Heart left ventricle (tissue), 16 donors: ENCODE data around the gene TEP1. TPM values are rescaled to one million over a fixed set of nuclear protein-coding genes. Genes with fewer than 3 reads are reported as not detected.

Experiments
- ATAC-seq, 4 donors: fragments of 200-7000 bp; cut with Tn5 transposase; one replicate each; pipeline ENCODE4 v1.9.1; 2020 to 2022; ENCODE audit warnings: moderate library complexity in 4 of 4, mild to moderate bottlenecking in 3 of 4, moderate number of reproducible peaks in 1 of 4
- DNase-seq, 5 donors: peaks; one replicate each; pipeline ENCODE4 v3.0.0-alpha.2; 2020
- H3K27ac ChIP-seq, 12 donors: fragments of 200-600 bp; sonication (generic) in 4 of 12; one replicate each; pipeline versions ENCODE4 v1.5.0 to v1.8.0; 2016 to 2022; ENCODE audit warnings: mild to moderate bottlenecking in 2 of 12
- H3K27me3 ChIP-seq, 9 donors: fragments of 200-600 bp; sonication (generic) in 2 of 9; one replicate each; pipeline versions ENCODE4 v1.5.1 to v1.8.0; 2016 to 2022; ENCODE audit warnings: mild to moderate bottlenecking in 3 of 9
- H3K36me3 ChIP-seq, 9 donors: fragments of 200-600 bp; sonication (generic) in 2 of 9; one replicate each; pipeline versions ENCODE4 v1.5.0 to v1.8.0; 2018 to 2022; ENCODE audit warnings: mild to moderate bottlenecking in 2 of 9
- H3K4me1 ChIP-seq, 12 donors: fragments of 200-600 bp; sonication (generic) in 4 of 12; one replicate each; pipeline versions ENCODE4 v1.5.0 to v1.8.0; 2016 to 2022; ENCODE audit warnings: mild to moderate bottlenecking in 3 of 12
- H3K4me3 ChIP-seq, 12 donors: fragments of 200-600 bp; sonication (generic) in 4 of 12; one replicate each; pipeline versions ENCODE4 v1.5.0 to v1.8.0; 2017 to 2022; ENCODE audit warnings: mild to moderate bottlenecking in 9 of 12, moderate library complexity in 4 of 12
- H3K9me3 ChIP-seq, 12 donors: fragments of 200-600 bp; sonication (generic) in 4 of 12; one replicate each; pipeline versions ENCODE4 v1.5.0 to v1.8.0; 2016 to 2022; ENCODE audit warnings: mild to moderate bottlenecking in 1 of 12
- POLR2A ChIP-seq, 2 donors: fragments of 450-650 bp; IDR thresholded peaks; one replicate each; pipeline ENCODE4 v1.6.1; 2017; ENCODE audit warnings: antibody characterized with exemption in 2 of 2, mild to moderate bottlenecking in 2 of 2, moderate library complexity in 2 of 2
- WGBS, 4 donors: extraction: QIAGEN DNeasy Blood & Tissue Kit in 2 of 4; methylation state at CpG; one replicate each; pipeline versions ENCODE4 v1.1.5 to v1.1.7; 2013 to 2018; 5-methylcytosine and 5-hydroxymethylcytosine counted together
- intact Hi-C, 10 donors: fragments of 100-400 bp; cut with DNase I; formaldehyde crosslinking; loops; one replicate each; pipeline versions ENCODE4 v1.11.1 to v1.14.2; 2022
- polyA plus RNA-seq, 2 donors: library from polyadenylated mRNA; stranded (reverse); fragments of 200-250 nt; gene quantifications; one replicate each; pipeline ENCODE4 v1.2.3, GENCODE V29; 2013
- total RNA-seq, 9 donors: library from RNA; depleted of rRNA in 2 of 9; stranded (reverse); fragments of >200 nt in 2 of 9; fragmentation: NEBNext Ultra II Directional in 3 of 9; extraction: Animal tissue kit (Norgen Biotek cat#: 25700) in 3 of 9; gene quantifications; one replicate each; pipeline versions ENCODE4 v1.1.0 to v1.2.4, GENCODE V29; 2016 to 2023
- TF ChIP-seq, protein P1 (sequence below), 12 donors: fragments of 200-600 bp; sonication (generic) in 4 of 12; IDR thresholded peaks; one replicate each; pipeline versions ENCODE4 v1.5.0 to v1.8.0; 2018 to 2022; ENCODE audit warnings: antibody characterized with exemption in 12 of 12, mild to moderate bottlenecking in 5 of 12
- donor health status: ischemic (EF 13 %, LVEDD 7.1; RV severe dilation, severe dysfunction).
- donor health status: healthy with polysubstance abuse.
- donor health status: DM: no; HTN: yes; CAD: no.
- donor health status: DM: no; HTN: no; CAD: no.
- donor health status: ischemic (EF 25% LVEDD 6.9; RV normal size, moderate dysfunction).
- donor health status: ischemic (EF 25% LVEDD 5.7; RV mildly dilated, moderate dysfunction).
- donor health status: healthy.
- donor health status: DM: yes; HTN: yes; CAD: no.
- donor health status: ischemic (EF 35%, LVEDD 5.7; RV mildly dilated, moderate dysfunction).
- donor health status: nonischemic (EF 11% LVEDD 7.7; RV severe dilation, severe dysfunction).
- donor health status: DM: yes; HTN: yes; CAD: no.
- donor health status: PGD.
- donor health status: ischemic (EF 29% LVEDD 5.4; RV normal size, mild dysfunction).
- donor health status: nonischemic (EF 23%, LVEDD 6.1; RV moderate dilation, normal function).

The TEP1 gene
- total and polyA plus RNA-seq, 11 donors = 4.1 to 31.3 (median 9.7) TPM

DNA sequence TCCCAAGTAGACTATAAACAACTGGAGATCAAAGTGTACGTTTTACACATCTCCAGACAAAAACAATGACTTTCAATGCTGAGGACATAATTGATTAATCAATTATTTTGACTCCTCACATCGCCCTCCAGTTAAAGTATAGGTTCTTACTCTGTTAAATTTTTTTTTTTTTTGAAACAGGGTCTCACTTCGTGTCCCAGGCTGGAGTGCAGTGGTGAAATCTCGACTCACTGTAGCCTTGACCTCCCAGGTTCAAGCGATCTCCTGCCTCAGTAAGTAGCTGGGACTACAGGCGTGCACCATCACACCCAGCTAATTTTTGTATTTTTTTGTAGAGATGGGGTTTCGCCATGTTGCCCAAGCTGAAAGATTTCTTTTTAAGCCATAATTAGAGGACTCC is 79.3 kb downstream of the TEP1 start:
- no peaks in the 10 kb centered on the region for H3K27me3 ChIP-seq
- H3K36me3 ChIP-seq = peaks cover 0 to 4% (median 2%) of the 10 kb centered on the region in 9 donors
- H3K27ac ChIP-seq = peak overlapping the region in 9 of 12 donors; percentile 84 to 91 (median 89)
- TF ChIP-seq POLR2A (IDR thresholded peaks at IDR 0.05) = no peak
- TF ChIP-seq, protein P1, sequence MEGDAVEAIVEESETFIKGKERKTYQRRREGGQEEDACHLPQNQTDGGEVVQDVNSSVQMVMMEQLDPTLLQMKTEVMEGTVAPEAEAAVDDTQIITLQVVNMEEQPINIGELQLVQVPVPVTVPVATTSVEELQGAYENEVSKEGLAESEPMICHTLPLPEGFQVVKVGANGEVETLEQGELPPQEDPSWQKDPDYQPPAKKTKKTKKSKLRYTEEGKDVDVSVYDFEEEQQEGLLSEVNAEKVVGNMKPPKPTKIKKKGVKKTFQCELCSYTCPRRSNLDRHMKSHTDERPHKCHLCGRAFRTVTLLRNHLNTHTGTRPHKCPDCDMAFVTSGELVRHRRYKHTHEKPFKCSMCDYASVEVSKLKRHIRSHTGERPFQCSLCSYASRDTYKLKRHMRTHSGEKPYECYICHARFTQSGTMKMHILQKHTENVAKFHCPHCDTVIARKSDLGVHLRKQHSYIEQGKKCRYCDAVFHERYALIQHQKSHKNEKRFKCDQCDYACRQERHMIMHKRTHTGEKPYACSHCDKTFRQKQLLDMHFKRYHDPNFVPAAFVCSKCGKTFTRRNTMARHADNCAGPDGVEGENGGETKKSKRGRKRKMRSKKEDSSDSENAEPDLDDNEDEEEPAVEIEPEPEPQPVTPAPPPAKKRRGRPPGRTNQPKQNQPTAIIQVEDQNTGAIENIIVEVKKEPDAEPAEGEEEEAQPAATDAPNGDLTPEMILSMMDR (IDR thresholded peaks at IDR 0.05) = no peak
- intact Hi-C loops = loop anchor here in 5 of 10 donors (5.0 to 10.0 kb wide), 5 partner anchors 78 to 348 kb away; partner anchors contain the start of genes OSGEP (in 2 of the 5), RNASE4 (in 2 of the 5), APEX1 (in 1 of the 5) and TEP1 (in 1 of the 5)
- 77 to 82% (median 80%) methylated on average over 7 of the region's 7 CpGs for WGBS, 4 donors
- DNase-seq (no peak), ATAC-seq (no peak)
- H3K4me3 ChIP-seq = peak overlapping the region in 1 of 12 donors; percentile 63
- H3K9me3 ChIP-seq = no peaks in the 10 kb centered on the region
- H3K4me1 ChIP-seq = peaks cover 0 to 25% (median 15%) of the 10 kb centered on the region in 12 donors

DNA sequence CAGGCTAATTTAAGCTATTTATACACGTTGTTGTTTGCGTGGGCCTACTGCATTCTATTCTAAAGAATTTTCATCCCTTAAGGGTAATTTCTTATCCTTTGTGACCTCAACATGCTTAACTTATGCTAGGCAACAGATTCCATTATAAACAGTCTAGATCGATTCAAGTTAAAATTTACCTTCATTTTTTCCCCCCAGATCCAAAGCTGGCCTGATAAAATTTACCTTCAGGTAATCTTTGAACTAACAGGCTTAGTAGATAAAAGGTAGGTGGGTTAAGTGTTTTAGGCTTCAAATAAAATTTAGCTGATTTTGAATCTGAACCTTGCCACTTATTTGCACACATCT is 79.8 kb downstream of the TEP1 start:
- Histone ChIP-seq H3K36me3 (peaks cover 0 to 10% (median 8%) of the 10 kb centered on the region in 9 donors), H3K4me1 (peaks cover 0 to 25% (median 15%) of the 10 kb centered on the region in 12 donors), H3K27me3 (no peaks in the 10 kb centered on the region), H3K4me3 (peak overlapping the region; percentile 17 to 75 (median 68)), H3K27ac (peak overlapping the region; percentile 39 to 94 (median 88)), H3K9me3 (no peaks in the 10 kb centered on the region)
- 9 to 13% (median 10%) methylated on average over 3 of the region's 3 CpGs for WGBS, 4 donors
- no peak for TF ChIP-seq POLR2A (IDR thresholded peaks at IDR 0.05)
- TF ChIP-seq, protein P1 (IDR thresholded peaks at IDR 0.05) = no peak
- DNase-seq (no peak), ATAC-seq (no peak)
- intact Hi-C loops = loop anchor here in 7 of 10 donors (1.0 to 10.0 kb wide), 8 partner anchors 10 to 349 kb away; partner anchors contain the start of genes OSGEP (in 2 of the 7), PARP2 (in 2 of the 7), RNASE4 (in 2 of the 7) and APEX1 (in 1 of the 7)

DNA sequence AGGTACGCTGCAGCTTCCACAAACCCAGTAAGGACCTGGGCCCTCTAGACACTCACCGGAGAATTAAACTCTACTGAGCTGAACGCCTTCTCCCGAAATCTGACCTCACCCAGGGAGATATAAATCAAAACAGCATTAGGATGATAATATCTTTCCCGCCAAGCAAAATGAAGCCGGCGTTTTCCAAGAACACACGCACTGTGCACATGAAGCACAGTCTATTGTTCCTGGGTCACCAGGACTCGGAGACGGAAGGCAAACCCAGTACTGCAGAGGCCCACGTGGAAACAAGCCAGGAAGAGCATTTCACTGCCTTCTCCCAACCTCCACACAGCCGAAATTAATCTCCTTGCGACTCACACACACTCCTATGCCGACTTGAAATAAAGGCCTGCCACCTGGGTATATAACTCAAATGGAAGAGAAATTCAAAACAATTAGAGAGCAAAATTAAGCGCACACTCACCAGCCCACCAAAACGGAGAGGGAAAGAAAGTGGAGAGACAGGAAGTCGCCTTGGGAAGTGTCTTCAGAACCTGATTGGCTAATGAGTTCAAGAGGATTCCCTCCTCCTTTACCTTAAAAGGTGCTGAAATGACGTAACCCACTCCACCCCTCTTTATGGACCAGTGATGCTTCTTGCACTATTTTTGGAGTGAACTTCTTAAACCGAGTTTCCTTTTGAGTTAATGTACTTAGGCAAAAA is 80.4 kb downstream of the TEP1 start, which contains the start of gene CCNB1IP1:
CCNB1IP1 (minus strand) TSS at position 492 of the 706 bp plus-strand sequence. CDS start 16,756 bp downstream, outside the sequence.
- 0 to 1% (median 1%) methylated on average over 19 of the region's 19 CpGs for WGBS, 4 donors

More for the DNA sequence above, 80.4 kb downstream of the TEP1 start, which contains the start of gene CCNB1IP1:
- Histone ChIP-seq H3K4me1 (peaks cover 0 to 26% (median 15%) of the 10 kb centered on the region in 12 donors), H3K27ac (peak within 1 kb of the TSS; percentile 59 to 94 (median 88)), H3K4me3 (peak within 1 kb of the TSS; percentile 17 to 75 (median 68)), H3K27me3 (no peaks in the 10 kb centered on the region), H3K9me3 (no peaks in the 10 kb centered on the region), H3K36me3 (peaks cover 0 to 15% (median 13%) of the 10 kb centered on the region in 9 donors)
- peak; percentile 98 to 99 (median 99) for ATAC-seq
- peak in 4 of 5 donors; percentile 57 to 78 (median 66) for DNase-seq
- TF ChIP-seq POLR2A (IDR thresholded peaks at IDR 0.05) = no peak
- TF ChIP-seq, protein P1 (IDR thresholded peaks at IDR 0.05) = no peak
- intact Hi-C loops = loop anchor here in 7 of 10 donors (1.0 to 10.0 kb wide), 8 partner anchors 10 to 350 kb away; partner anchors contain the start of genes OSGEP (in 2 of the 7), PARP2 (in 2 of the 7), RNASE4 (in 2 of the 7) and APEX1 (in 1 of the 7)
